Measurements from ENCODE around the gene PKD2L1. TPM values are rescaled to one million over a fixed set of nuclear protein-coding genes. Genes with fewer than 3 reads are reported as not detected.

PKD2L1 gene
- total RNA-seq, 1 donor, result not detected

GRCh38 chr10:100356067-100357017 is 26.3 kb upstream of the PKD2L1 start:
- DNase-seq (ENCODE audit: low read depth in 2 of 3, low spot score in 2 of 3), result no peak

DNA sequence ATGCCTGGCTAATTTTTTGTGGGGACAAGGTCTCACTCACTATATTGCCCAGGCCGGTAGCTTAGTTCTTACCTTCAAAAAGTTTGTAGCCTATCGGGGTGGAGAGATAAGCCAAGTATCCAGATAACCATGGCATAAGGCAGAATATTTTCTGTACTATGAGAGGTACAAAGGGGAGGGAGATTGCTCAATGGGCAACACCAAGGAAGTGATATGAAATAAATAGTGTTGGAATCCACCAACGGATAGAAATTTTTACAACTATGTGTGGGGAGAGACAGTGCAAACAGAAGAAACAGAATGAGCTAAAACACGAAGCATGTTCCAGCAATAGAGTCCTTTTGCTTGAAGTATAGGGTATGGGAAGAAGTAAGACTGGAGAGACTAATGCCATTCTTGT is 25.1 kb upstream of the PKD2L1 start:
- DNase-seq (ENCODE audit: low read depth in 2 of 3, low spot score in 2 of 3), result no peak

DNA sequence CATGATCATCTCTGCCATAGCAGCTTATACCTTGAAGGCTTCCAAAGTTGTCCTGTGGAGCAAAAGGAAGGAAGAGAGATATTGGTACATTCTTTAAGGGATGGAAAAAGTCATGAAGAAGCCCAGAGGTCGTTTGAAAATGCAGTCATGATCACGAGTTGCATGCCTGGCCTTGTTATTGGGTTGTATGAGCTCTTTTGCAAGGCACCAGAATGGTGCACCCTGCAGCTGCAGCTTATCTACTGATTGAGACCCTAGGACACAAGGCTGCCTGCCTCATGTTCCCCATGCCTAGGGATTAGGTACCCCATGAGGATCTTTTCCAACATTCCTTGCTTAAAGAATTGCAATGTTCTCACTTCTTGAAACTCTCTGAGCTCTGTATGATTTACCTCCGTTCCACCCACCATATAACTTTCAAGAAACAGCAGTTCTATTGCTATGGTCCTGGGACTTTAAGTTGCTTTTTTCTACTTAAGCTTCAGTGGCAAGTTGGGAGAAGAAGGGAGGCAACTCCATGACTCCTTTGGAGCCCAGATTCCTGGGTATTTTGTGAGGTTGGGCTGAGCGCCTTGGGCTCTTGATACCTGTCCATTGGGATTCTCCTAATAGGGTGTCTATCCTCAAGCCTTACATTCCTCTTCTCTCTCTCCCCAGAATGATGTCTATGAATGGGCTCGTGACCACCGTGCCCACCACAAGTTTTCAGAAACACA is 23.9 kb upstream of the PKD2L1 start:
- no peak for DNase-seq (ENCODE audit: low read depth in 2 of 3, low spot score in 2 of 3)

- no peak for DNase-seq (ENCODE audit: low read depth in 2 of 3, low spot score in 2 of 3)
These were observed 21.0 kb upstream of the PKD2L1 start for GRCh38 chr10:100350914-100351485.

DNA sequence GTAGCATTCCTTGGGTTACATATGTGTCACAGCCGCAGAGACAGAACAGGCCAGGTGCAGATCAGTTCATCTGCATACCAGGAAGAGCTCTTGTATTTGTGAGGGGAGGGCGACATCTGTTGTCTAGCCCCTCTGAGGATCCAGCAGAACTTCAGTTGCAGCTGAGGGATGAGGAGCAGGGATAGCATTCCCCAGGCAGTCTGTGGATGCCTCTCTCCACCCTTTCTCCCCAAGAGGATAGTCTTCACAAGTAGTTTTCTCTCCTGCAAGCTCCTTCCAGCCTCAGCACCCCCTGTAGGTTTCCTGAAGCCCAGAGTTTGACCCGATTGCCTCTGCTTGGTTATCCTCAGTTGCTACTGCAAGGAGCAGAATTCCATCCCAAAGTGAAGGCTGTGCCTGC is 19.6 kb upstream of the PKD2L1 start:
- no peak for DNase-seq (ENCODE audit: low read depth in 2 of 3, low spot score in 2 of 3)

GRCh38 chr10:100349087-100349486 is 19.1 kb upstream of the PKD2L1 start:
- no peak for DNase-seq (ENCODE audit: low read depth in 2 of 3, low spot score in 2 of 3)

DNA sequence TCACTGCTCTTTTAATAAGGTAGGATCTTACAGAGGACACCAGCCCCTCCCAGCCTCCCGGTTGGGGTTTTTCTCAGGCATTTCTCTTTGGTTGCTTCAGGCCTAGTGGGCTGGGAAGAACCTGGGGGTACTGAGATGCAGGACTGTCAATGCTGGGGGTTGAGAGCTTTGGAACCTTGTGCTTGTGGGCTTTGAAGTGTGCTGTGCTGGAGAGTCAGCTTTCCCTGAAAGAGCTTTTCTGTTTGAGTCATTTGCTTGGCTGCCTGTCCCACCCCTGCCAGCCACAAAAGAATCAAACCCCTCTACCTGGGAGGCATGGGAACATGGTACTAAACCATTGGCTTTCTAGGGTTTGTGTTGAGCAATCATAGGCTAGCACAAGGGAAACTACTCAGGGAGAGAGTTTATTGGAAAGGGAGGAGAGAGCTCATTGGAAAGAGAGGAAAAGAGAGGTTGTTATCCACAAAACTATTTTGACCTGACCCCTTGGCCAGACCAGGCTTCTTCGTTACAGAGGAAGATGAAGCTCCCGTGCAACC is 18.4 kb upstream of the PKD2L1 start:
- no peak for DNase-seq (ENCODE audit: low read depth in 2 of 3, low spot score in 2 of 3)

- DNase-seq (ENCODE audit: low read depth in 2 of 3, low spot score in 2 of 3), result peak in 1 of 3 donors; percentile 18
These were observed 17.7 kb upstream of the PKD2L1 start for GRCh38 chr10:100347568-100348195.

DNA sequence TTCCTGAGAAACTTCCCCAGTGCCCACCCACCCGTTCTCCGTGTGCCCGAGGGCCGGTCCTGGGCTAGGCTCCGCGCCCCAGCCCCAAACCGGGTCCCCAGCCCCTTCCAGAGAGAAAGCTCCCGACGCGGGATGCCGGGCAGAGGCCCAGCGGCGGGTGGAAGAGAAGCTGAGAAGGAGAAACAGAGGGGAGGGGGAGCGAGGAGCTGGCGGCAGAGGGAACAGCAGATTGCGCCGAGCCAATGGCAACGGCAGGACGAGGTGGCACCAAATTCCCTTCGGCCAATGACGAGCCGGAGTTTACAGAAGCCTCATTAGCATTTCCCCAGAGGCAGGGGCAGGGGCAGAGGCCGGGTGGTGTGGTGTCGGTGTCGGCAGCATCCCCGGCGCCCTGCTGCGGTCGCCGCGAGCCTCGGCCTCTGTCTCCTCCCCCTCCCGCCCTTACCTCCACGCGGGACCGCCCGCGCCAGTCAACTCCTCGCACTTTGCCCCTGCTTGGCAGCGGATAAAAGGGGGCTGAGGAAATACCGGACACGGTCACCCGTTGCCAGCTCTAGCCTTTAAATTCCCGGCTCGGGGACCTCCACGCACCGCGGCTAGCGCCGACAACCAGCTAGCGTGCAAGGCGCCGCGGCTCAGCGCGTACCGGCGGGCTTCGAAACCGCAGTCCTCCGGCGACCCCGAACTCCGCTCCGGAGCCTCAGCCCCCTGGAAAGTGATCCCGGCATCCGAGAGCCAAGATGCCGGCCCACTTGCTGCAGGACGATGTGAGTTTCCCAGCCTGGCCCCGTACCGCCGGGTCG is 16.9 kb upstream of the PKD2L1 start, which contains the start of gene SCD:
TSS of gene SCD (plus strand) at position 469 of the 803 bp plus-strand sequence. CDS start at position 741, 272 bp downstream.
- DNase-seq (ENCODE audit: low read depth in 2 of 3, low spot score in 2 of 3), result peak; percentile 41 to 94 (median 88)

DNA sequence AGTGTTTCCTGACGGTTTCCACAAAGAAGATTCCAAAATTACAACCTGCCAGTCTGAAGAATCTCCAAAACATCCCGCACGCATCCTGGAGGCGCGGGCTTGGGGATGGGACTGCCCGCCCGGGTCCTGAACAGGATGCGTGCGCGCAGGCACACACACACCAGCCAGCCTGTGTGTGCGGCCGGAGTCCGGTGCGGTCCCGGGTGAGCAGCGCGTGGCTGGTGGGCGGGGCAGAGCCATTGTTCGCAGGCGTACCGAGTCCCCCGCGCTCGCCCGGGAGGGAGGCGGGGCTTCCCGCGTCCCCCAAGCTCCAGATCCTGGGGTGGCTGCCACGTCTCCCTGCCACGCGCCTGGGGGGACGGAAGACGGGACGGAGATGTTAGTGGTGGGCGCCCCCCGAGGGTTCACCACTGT is 16.3 kb upstream of the PKD2L1 start:
- DNase-seq (ENCODE audit: low read depth in 2 of 3, low spot score in 2 of 3), result peak in 2 of 3 donors; percentile 77

- DNase-seq (ENCODE audit: low read depth in 2 of 3, low spot score in 2 of 3), result no peak
These were observed 15.7 kb upstream of the PKD2L1 start for GRCh38 chr10:100345570-100346330.

DNA sequence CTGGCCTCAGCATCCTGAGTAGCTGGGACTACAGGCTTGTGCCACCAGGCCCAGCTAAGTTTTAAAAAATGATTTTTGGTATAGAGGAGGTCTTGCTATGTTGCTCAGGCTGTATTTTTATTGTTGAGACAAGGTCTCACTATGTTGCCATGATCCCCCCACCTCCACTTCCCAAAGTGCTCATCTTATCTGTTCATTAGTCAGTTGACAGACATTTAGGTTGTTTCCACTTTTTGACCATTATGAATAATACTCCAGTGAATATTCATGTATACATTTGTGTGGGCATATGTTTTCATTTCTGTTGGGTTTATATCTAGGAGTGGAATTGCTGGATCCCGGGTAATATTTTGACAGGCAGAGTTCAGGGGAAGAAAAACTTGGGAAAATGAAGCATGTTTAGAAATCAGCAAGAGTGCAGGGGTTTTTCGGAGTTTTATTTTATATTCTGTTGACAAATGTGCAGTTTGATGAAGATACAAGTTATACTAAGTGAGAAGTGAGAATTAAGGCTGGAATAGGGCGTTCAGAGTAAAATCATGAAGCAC is 14.3 kb upstream of the PKD2L1 start:
- no peak for DNase-seq (ENCODE audit: low read depth in 2 of 3, low spot score in 2 of 3)

DNA sequence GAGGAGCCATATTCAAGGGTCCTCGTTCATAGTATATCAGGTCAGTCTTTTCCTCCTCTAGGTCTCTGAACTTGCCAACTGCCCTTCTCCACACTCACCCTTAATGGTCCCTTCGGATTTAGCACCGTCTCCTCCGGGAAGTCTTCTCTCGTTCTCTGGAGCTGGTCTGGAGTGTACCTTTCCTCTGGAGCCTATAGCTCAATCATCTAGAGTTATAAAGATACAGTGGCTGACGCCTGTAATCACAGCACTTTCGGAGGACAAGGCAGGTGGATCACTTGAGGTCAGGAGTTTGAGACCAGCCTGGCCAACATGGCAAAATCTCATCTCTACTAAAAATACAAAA is 12.6 kb upstream of the PKD2L1 start:
- DNase-seq (ENCODE audit: low read depth in 2 of 3, low spot score in 2 of 3), result no peak

- peak in 2 of 3 donors; percentile 54 to 76 for DNase-seq (ENCODE audit: low read depth in 2 of 3, low spot score in 2 of 3)
These were observed 12.1 kb upstream of the PKD2L1 start for GRCh38 chr10:100341953-100342626.

GRCh38 chr10:100340948-100341847 is 11.2 kb upstream of the PKD2L1 start:
- no peak for DNase-seq (ENCODE audit: low read depth in 2 of 3, low spot score in 2 of 3)

DNA sequence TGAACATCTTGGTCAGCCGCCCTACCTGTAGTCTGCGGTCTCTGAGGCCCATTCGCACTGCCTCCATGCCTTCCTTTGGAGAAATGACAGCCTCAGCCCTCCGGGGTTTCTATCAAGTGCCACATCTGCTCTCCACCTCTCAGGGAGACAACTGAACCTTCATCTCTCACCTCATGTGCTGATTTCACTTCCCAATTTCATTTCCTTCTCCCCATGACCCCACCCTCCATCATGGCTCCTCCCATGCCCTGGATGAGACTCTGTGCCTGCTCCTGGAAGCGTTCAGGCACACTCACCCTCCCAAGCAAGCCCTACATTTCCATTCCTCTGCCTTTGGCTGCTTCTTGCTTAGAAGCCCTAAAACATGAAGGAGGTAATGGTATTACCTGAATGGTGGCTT is 9.2 kb upstream of the PKD2L1 start:
- no peak for DNase-seq (ENCODE audit: low read depth in 2 of 3, low spot score in 2 of 3)

DNA sequence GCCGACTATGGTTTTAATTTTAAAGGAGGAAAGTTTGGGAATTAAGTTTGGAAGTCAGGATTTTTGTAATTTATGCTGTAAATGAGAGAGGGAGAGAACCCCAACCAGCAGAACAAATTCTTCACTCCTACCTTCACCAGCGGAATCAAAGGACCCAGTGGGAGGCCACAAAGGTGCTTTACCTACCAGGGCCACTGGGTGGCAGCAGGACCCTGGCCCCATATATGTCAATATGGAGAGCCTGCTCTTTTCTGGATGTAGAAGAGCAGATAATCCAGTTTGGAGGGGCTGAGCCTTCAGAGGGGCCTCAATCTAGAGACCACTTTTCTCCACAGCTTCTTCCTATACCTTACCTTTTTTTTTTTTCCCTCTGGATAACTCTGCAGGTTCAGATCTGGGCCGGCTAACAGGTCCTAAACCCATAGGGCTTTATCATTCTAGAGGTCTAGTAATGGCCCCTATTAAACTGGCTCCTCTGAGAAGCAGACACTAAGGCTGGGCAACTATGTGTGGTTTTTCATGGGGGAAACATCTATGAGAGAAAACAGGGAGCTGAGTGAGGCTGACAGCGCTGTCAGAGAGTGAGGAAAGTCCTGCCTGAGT is 8.5 kb upstream of the PKD2L1 start:
- DNase-seq (ENCODE audit: low read depth in 2 of 3, low spot score in 2 of 3), result peak; percentile 45 to 82 (median 56)

All from hematopoietic multipotent progenitor cell (in vitro differentiated cells).